ENCODE data around the gene CD300LB. TPM values are rescaled to one million over a fixed set of nuclear protein-coding genes. Genes with fewer than 3 reads are reported as not detected.

CD300LB gene
- total and polyA plus RNA-seq, 10 of the 15 experiments (the other 5 are each of a cell fraction or from before 2014, with no cell fraction given) = 0.08 to 0.57 (median 0.25) TPM; not detected in 4

GRCh38 chr17:74568106-74568873 lies 37.0 kb upstream of the CD300LB start:
- in situ Hi-C loops (cut with MboI) = no loop called here
- no peaks in the 10 kb centered on the region for H4K20me1 ChIP-seq (ENCODE audit: control insufficient read depth, insufficient read depth)
- H3K4me2 ChIP-seq (ENCODE audit: control insufficient read depth, insufficient read depth) = no peak overlapping the region
- no peak overlapping the region for H3K4me3 ChIP-seq
- ChIA-PET POLR2A (no interaction called here), RAD21 (ENCODE audit: unreplicated experiment) (interaction anchor here (2.8 kb wide), 1 partner anchor 89 kb away, joined by 17 read pairs; no protein-coding TSS in a partner anchor), CTCF (interaction anchor here (2.3 to 3.8 kb wide), 3 partner anchors 32 to 169 kb away, joined by 10 to 34 read pairs (median 28); partner anchors contain the start of gene RAB37), SMC1A (ENCODE audit: uncharacterized antibody, unreplicated experiment) (interaction anchor here (1.5 to 2.4 kb wide), 2 partner anchors 67 to 169 kb away, joined by 3 to 11 read pairs; partner anchors contain the start of gene RAB37)
- H3K4me1 ChIP-seq (ENCODE audit: control insufficient read depth, insufficient read depth, low read length) = no peaks in the 10 kb centered on the region
- ATAC-seq (no peak), FAIRE-seq (peak; percentile 7), DNase-seq (ENCODE audit: low read depth, low spot score) (no peak)
- H3K9me3 ChIP-seq (replicated peaks; ENCODE audit: control insufficient read depth, insufficient read depth, low read length) = no peaks in the 10 kb centered on the region
- H3K36me3 ChIP-seq (ENCODE audit: control insufficient read depth in 2 of 2, insufficient read depth in 2 of 2, low read length in 1 of 2) = no peaks in the 10 kb centered on the region
- BruUV-seq (replicated peaks) = no TSS peak
- TF ChIP-seq ZBTB4 (CRISPR knock-in tag; IDR thresholded peaks at IDR 0.05) (no peak), MTA3 (IDR thresholded peaks at IDR 0.05; ENCODE audit: borderline replicate concordance, low read length) (no peak), EP300 (IDR thresholded peaks at IDR 0.05; ENCODE audit: borderline replicate concordance in 1 of 2, control insufficient read depth in 1 of 2, low read depth in 2 of 2, low read length in 2 of 2) (no peak), NFYA (IDR thresholded peaks at IDR 0.05; ENCODE audit: borderline replicate concordance, low read depth, low read length) (no peak), CHD1 (IDR thresholded peaks at IDR 0.05; ENCODE audit: low read depth, low read length) (no peak), RBBP5 (conservative IDR thresholded peaks at IDR 0.05) (no peak), JUNB (IDR thresholded peaks at IDR 0.05) (no peak), IKZF1 (conservative IDR thresholded peaks at IDR 0.05) (no peak), DPF2 (IDR thresholded peaks at IDR 0.05) (no peak), POLR2A (IDR thresholded peaks at IDR 0.05; ENCODE audit: low read depth, low read length) (no peak), SREBF2 (IDR thresholded peaks at IDR 0.05; ENCODE audit: low read length) (no peak), LARP7 (IDR thresholded peaks at IDR 0.05) (no peak), CBX5 (IDR thresholded peaks at IDR 0.05; ENCODE audit: low read depth) (no peak)
- 18% methylated on average over 4 of the region's 4 CpGs for WGBS (ENCODE audit: insufficient coverage, insufficient replicate concordance, low lambda C conversion rate, missing lambda C conversion rate)
- H3K27me3 ChIP-seq (replicated peaks in 1 of 2; ENCODE audit: control insufficient read depth in 2 of 2, insufficient read depth in 2 of 2, low read length in 1 of 2) = peaks cover 0 to 3% of the 10 kb centered on the region in 2 experiments; a peak in 1 of 4 replicates
- no peaks in the 10 kb centered on the region for H3K79me2 ChIP-seq (ENCODE audit: control insufficient read depth, insufficient read depth, low read length)
- no peak overlapping the region for H3K27ac ChIP-seq (ENCODE audit: control insufficient read depth, insufficient read depth)
- H2AFZ ChIP-seq (ENCODE audit: control insufficient read depth, low read depth, low read length) = no peak overlapping the region
- no peak overlapping the region for H3K9ac ChIP-seq (ENCODE audit: control insufficient read depth, insufficient read depth, low read length)
- intact Hi-C loops (cut with micrococcal nuclease; ENCODE audit: unreplicated experiment) = loop anchor here (5.0 kb wide), 1 partner anchor 79 kb away; no protein-coding TSS in a partner anchor

Data from GM12878 (cell line).